Parathyroid adenoma (tissue), 2 donors: ENCODE measurements around the gene ZNF77.
"Not testable (repeated sequence)": the region's sequence is repeated elsewhere in the genome, so short reads cannot be mapped to it uniquely, and the experiment has no call there.

Experiments used
- H2AFZ ChIP-seq: fragments of 300-600 bp; sonication (generic); one replicate; pipeline ENCODE4 v1.7.0; 2017; ENCODE audit warnings: antibody characterized with exemption, mild to moderate bottlenecking
- H3K27ac ChIP-seq: fragments of 300-600 bp; sonication (generic); one replicate; pipeline ENCODE4 v1.7.0; 2017
- H3K27me3 ChIP-seq: fragments of 300-600 bp; sonication (generic); one replicate; pipeline ENCODE4 v1.7.0; 2017; ENCODE audit warnings: low read length; ENCODE audit not compliant: control insufficient read depth, insufficient read depth
- H3K36me3 ChIP-seq: fragments of 300-600 bp; sonication (generic); one replicate; pipeline ENCODE4 v1.7.0; 2017; ENCODE audit warnings: low read length; ENCODE audit not compliant: control insufficient read depth, insufficient read depth
- H3K4me1 ChIP-seq: fragments of 300-600 bp; sonication (generic); one replicate; pipeline ENCODE4 v1.7.0; 2017; ENCODE audit warnings: control low read depth
- H3K4me2 ChIP-seq: fragments of 300-600 bp; sonication (generic); one replicate; pipeline ENCODE4 v1.7.0; 2017; ENCODE audit warnings: low read length
- H3K4me3 ChIP-seq: fragments of 300-600 bp; sonication (generic); one replicate; pipeline ENCODE4 v1.7.0; 2017; ENCODE audit warnings: low read depth, low read length
- H3K79me2 ChIP-seq: fragments of 300-600 bp; sonication (generic); one replicate; pipeline ENCODE4 v1.7.0; 2017; ENCODE audit warnings: control low read depth
- H3K9ac ChIP-seq: fragments of 300-600 bp; sonication (generic); one replicate; pipeline ENCODE4 v1.7.0; 2017; ENCODE audit warnings: mild to moderate bottlenecking
- H3K9me3 ChIP-seq: fragments of 300-600 bp; sonication (generic); one replicate; pipeline ENCODE4 v1.7.0; 2017; ENCODE audit warnings: low read length; ENCODE audit not compliant: control insufficient read depth
- CTCF ChIP-seq: fragments of 300-600 bp; sonication (generic); IDR thresholded peaks from one replicate; pipeline ENCODE4 v1.7.0; 2017; ENCODE audit warnings: antibody characterized with exemption, mild to moderate bottlenecking
- donor health status: primary hyperparathyroidism.

Gene ZNF77

GRCh38 chr19:2949939-2950285 is 5.1 kb upstream of the ZNF77 start:
- peak overlapping the region; percentile 62 for H3K4me2 ChIP-seq
- no peak for TF ChIP-seq CTCF

GRCh38 chr19:2945575-2946184 is 909 bp upstream of the ZNF77 start:
- H3K4me2 ChIP-seq, result peak overlapping the region; percentile 72
- peak overlapping the region; percentile 99 for H2AFZ ChIP-seq
- H3K27me3 ChIP-seq, result no peaks in the 10 kb centered on the region
- peak overlapping the region; percentile 82 for H3K4me3 ChIP-seq
- peaks cover 9% of the 10 kb centered on the region for H3K79me2 ChIP-seq
- no peak overlapping the region for H3K9ac ChIP-seq
- H3K27ac ChIP-seq, result peak overlapping the region; percentile 90
- H3K9me3 ChIP-seq, result no peaks in the 10 kb centered on the region
- peaks cover 6% of the 10 kb centered on the region for H3K4me1 ChIP-seq
- H3K36me3 ChIP-seq, result no peaks in the 10 kb centered on the region
- no peak for TF ChIP-seq CTCF

More at GRCh38 chr19:2949939-2950285, 5.1 kb upstream of the ZNF77 start:
- Histone ChIP-seq H2AFZ (peak overlapping the region; percentile 87), H3K36me3 (no peaks in the 10 kb centered on the region), H3K4me3 (peak overlapping the region; percentile 98), H3K27ac (peak overlapping the region; percentile 96), H3K9ac (peak overlapping the region; percentile 49), H3K79me2 (no peaks in the 10 kb centered on the region), H3K4me1 (peaks cover 10% of the 10 kb centered on the region), H3K9me3 (no peaks in the 10 kb centered on the region), H3K27me3 (no peaks in the 10 kb centered on the region)

- TF ChIP-seq CTCF, result no peak
Measured at GRCh38 chr19:2944403-2944774, 382 bp downstream of the ZNF77 start.

GRCh38 chr19:2942928-2943640 is 1.7 kb downstream of the ZNF77 start:
- Histone ChIP-seq H3K4me1 (no peaks in the 10 kb centered on the region), H2AFZ (no peak overlapping the region), H3K9ac (no peak overlapping the region), H3K9me3 (no peaks in the 10 kb centered on the region), H3K27me3 (no peaks in the 10 kb centered on the region), H3K79me2 (peaks cover 12% of the 10 kb centered on the region), H3K36me3 (no peaks in the 10 kb centered on the region), H3K27ac (no peak overlapping the region), H3K4me3 (no peak overlapping the region), H3K4me2 (no peak overlapping the region)
- no peak for TF ChIP-seq CTCF

More at GRCh38 chr19:2944403-2944774, 382 bp downstream of the ZNF77 start:
- Histone ChIP-seq H3K4me2 (peak overlapping the region; percentile 84), H3K9me3 (no peaks in the 10 kb centered on the region), H3K36me3 (no peaks in the 10 kb centered on the region), H3K27ac (peak overlapping the region; percentile 90), H3K27me3 (no peaks in the 10 kb centered on the region), H2AFZ (peak overlapping the region; percentile 99), H3K9ac (peak overlapping the region; percentile 65), H3K4me1 (peaks cover 3% of the 10 kb centered on the region), H3K4me3 (peak overlapping the region; percentile 82), H3K79me2 (peaks cover 12% of the 10 kb centered on the region)

GRCh38 chr19:2935863-2936262 is 8.9 kb downstream of the ZNF77 start:
- H2AFZ ChIP-seq, H3K4me1 ChIP-seq, H3K27ac ChIP-seq, H3K4me2 ChIP-seq, H3K9me3 ChIP-seq, H3K79me2 ChIP-seq, H3K36me3 ChIP-seq, H3K27me3 ChIP-seq, H3K4me3 ChIP-seq, H3K9ac ChIP-seq: not testable (repeated sequence)
